ENCODE data around the gene LRRC25. TPM values are rescaled to one million over a fixed set of nuclear protein-coding genes. Genes with fewer than 3 reads are reported as not detected.

Gene LRRC25
- total and polyA plus RNA-seq, 10 of the 15 experiments (the other 5 are each of a cell fraction or from before 2014, with no cell fraction given) = 0.38 to 2.9 (median 1.2) TPM

DNA sequence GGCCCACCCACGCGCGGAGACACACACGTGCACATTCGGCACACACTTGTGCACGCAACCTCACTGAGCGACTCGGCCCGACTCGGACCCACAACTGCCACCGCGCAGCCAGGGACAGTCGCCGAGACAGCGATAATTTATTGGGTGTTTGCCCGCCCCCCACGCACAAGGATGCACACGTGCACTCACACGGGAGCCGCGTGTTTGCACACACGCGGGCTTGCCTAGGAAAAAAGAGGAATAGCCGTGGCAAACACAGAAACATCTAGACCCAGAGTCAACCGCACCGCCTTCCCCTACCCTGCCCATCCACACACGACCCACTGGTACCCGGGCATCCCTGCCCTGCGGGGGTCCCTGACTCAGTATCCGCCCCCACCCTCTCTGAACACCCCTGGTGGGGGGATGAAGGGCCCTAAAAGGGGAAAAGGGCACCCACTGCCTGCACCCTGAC lies 20.6 kb upstream of the LRRC25 start:
- H3K79me2 ChIP-seq (ENCODE audit: control insufficient read depth, insufficient read depth, low read length) = peaks cover 38% of the 10 kb centered on the region
- DNase-seq (ENCODE audit: low read depth, low spot score) = no peak
- no peak overlapping the region for H3K9ac ChIP-seq (ENCODE audit: control insufficient read depth, insufficient read depth, low read length)
- RAD21 ChIA-PET (ENCODE audit: unreplicated experiment) = interaction anchor here (0.6 to 2.1 kb wide), 7 partner anchors 11 to 426 kb away, joined by 3 to 12 read pairs (median 6); partner anchors contain the start of genes JUND and LSM4
- in situ Hi-C loops (cut with MboI) = no loop called here
- H3K4me2 ChIP-seq (ENCODE audit: control insufficient read depth, insufficient read depth) = peak overlapping the region; percentile 94
- H3K27ac ChIP-seq (ENCODE audit: control insufficient read depth, insufficient read depth) = peak overlapping the region; percentile 19; the same call in 1 of the 2 replicates
- ATAC-seq = no peak
- TF ChIP-seq PML (IDR thresholded peaks at IDR 0.05; ENCODE audit: low read length) (no peak), IRF4 (IDR thresholded peaks at IDR 0.05; ENCODE audit: low read depth, low read length) (no peak), EGR1 (IDR thresholded peaks at IDR 0.05; ENCODE audit: borderline replicate concordance in 1 of 2, low read depth in 2 of 2, low read length in 2 of 2) (peak in 1 of 2 experiments; percentile 58; a peak in 1 of 3 replicates), IRF3 (IDR thresholded peaks at IDR 0.05) (no peak), BHLHE40 (IDR thresholded peaks at IDR 0.05; ENCODE audit: borderline replicate concordance in 1 of 2, low read depth in 2 of 2, low read length in 1 of 2) (peak; percentile 82 to 93), SMAD1 (IDR thresholded peaks at IDR 0.05; ENCODE audit: low read depth, partially characterized antibody) (no peak), CEBPZ (IDR thresholded peaks at IDR 0.05; ENCODE audit: low read depth, low read length) (no peak), BACH1 (IDR thresholded peaks at IDR 0.05; ENCODE audit: borderline replicate concordance) (peak; percentile 74), IKZF1 (conservative IDR thresholded peaks at IDR 0.05) (0 out of 2 replicates have a peak, but pooled peaks have one; percentile 5)
- FAIRE-seq = no peak
- POLR2A ChIA-PET = interaction anchor here (0.5 to 2.6 kb wide), 10 partner anchors 10 to 241 kb away, joined by 3 to 21 read pairs (median 4); partner anchors contain the start of genes JUND and LSM4
- H3K4me1 ChIP-seq (ENCODE audit: control insufficient read depth, insufficient read depth, low read length) = peaks cover 69% of the 10 kb centered on the region
- 0 out of 2 replicates have a peak overlapping the region, but pooled peaks have one; percentile 9 for H2AFZ ChIP-seq (ENCODE audit: control insufficient read depth, low read depth, low read length)
- no peaks in the 10 kb centered on the region for H3K9me3 ChIP-seq (replicated peaks; ENCODE audit: control insufficient read depth, insufficient read depth, low read length)
- CTCF ChIA-PET = interaction anchor here (0.8 to 2.1 kb wide), 6 partner anchors 14 to 139 kb away, joined by 3 to 14 read pairs (median 5); partner anchors contain the start of gene GDF15
- H3K4me3 ChIP-seq = peak overlapping the region; percentile 65; the same call in 1 of the 2 replicates
- no peaks in the 10 kb centered on the region for H3K27me3 ChIP-seq (replicated peaks in 1 of 2; ENCODE audit: control insufficient read depth in 2 of 2, insufficient read depth in 2 of 2, low read length in 1 of 2)
- no peaks in the 10 kb centered on the region for H4K20me1 ChIP-seq (ENCODE audit: control insufficient read depth, insufficient read depth)
- SMC1A ChIA-PET (ENCODE audit: uncharacterized antibody, unreplicated experiment) = interaction anchor here (0.6 to 2.6 kb wide), 5 partner anchors 11 to 136 kb away, joined by 3 to 11 read pairs (median 3); no protein-coding TSS in a partner anchor
- 18% methylated on average over 30 of the region's 30 CpGs for WGBS (ENCODE audit: insufficient coverage, insufficient replicate concordance, low lambda C conversion rate, missing lambda C conversion rate)
- intact Hi-C loops (cut with micrococcal nuclease; ENCODE audit: unreplicated experiment) = loop anchor here (10.0 kb wide), 1 partner anchor 213 kb away; the partner anchor contains the start of gene RAB3A
- H3K36me3 ChIP-seq (ENCODE audit: control insufficient read depth in 2 of 2, insufficient read depth in 2 of 2, low read length in 1 of 2) = no peaks in the 10 kb centered on the region
- BruUV-seq (replicated peaks) = no TSS peak
